ENCODE data around the gene CSTB. TPM values are rescaled to one million over a fixed set of nuclear protein-coding genes. Genes with fewer than 3 reads are reported as not detected.

Gene CSTB
- total RNA-seq, 1 donor from 2014 or later: 32.7 TPM

DNA sequence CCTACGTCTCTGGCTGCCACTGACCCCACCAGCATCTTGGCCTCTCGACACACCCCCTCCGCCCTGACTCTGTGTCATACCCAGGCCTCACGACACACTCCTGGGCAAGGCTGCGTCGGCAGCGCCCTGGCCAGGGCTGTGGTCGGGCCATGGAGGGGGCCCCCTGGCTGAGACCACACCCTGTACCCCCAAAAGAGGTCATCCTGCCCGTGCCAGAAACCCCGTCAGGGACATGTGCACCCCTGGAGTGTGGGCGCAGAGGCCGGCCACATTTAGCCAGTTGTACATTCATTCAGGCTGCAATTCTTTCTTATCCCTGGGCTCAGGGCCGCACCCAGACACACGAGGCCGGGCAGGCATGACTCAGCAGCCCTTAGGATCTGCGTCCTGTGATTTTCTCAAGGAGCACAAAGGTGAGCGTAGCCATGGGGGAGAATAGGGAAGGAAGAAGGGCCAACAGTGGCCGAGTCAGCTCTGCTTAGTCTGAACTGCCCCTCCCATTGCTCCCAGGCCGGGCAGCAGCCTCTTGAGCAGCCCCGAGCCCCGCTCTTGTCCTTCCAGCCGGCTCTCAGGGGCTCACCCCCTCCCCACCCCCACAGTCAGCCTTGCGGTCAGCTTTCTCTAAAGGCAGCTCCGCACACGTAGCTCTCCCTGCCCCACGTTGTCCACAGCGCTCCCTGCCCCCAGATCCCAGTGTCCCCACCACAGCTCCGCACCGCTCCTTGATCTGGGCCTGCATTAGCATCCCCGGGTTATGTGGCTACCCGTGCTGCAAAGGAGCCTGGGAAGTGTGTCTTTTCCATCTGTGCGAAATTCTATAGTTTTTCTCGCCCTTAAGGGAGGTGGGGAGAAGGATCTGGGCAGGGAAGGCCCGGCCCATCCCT, 7.9 kb downstream of the CSTB start:
- H3K9me3 Mint-ChIP-seq (ENCODE audit: unreplicated experiment): peaks cover 5% of the 10 kb centered on the region
- peaks cover 5% of the 10 kb centered on the region for H3K36me3 Mint-ChIP-seq (ENCODE audit: unreplicated experiment)
- H3K4me3 Mint-ChIP-seq (ENCODE audit: unreplicated experiment): peak overlapping the region; percentile 5
- TF ChIP-seq, protein P1, sequence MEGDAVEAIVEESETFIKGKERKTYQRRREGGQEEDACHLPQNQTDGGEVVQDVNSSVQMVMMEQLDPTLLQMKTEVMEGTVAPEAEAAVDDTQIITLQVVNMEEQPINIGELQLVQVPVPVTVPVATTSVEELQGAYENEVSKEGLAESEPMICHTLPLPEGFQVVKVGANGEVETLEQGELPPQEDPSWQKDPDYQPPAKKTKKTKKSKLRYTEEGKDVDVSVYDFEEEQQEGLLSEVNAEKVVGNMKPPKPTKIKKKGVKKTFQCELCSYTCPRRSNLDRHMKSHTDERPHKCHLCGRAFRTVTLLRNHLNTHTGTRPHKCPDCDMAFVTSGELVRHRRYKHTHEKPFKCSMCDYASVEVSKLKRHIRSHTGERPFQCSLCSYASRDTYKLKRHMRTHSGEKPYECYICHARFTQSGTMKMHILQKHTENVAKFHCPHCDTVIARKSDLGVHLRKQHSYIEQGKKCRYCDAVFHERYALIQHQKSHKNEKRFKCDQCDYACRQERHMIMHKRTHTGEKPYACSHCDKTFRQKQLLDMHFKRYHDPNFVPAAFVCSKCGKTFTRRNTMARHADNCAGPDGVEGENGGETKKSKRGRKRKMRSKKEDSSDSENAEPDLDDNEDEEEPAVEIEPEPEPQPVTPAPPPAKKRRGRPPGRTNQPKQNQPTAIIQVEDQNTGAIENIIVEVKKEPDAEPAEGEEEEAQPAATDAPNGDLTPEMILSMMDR (IDR thresholded peaks at IDR 0.05; ENCODE audit: partially characterized antibody, unreplicated experiment): no peak
- peaks cover 10% of the 10 kb centered on the region for H3K27me3 Mint-ChIP-seq (ENCODE audit: unreplicated experiment)
- DNase-seq: no peak
- H3K27ac Mint-ChIP-seq (ENCODE audit: unreplicated experiment): peak overlapping the region; percentile 88
- peaks cover 33% of the 10 kb centered on the region for H3K4me1 Mint-ChIP-seq (ENCODE audit: low read depth, unreplicated experiment)

DNA sequence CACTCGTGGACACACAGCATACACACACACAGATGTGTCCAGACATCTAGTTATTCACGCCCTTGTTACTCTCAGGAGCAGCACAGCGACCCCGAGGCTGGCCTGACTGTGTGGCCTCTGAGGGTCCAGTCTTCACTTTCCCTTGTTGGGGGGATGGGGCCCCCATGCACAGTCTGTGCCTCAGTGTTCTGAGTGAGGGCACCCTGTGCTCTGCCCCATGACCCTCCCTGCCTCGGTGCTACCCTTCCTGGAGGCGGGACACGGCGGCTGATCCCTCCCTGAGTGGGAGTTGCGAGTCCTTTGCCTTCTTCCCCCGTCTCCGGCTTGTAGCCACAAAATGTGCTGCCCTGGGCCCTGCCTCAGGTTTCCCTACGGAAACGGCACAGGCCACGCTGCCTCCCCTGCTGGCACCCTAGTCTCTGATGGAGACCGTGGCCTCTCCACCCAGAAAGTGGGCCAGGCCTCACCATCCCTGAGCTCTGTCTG, 8.6 kb downstream of the CSTB start:
- Mint-ChIP-seq H3K27me3 (ENCODE audit: unreplicated experiment) (peaks cover 10% of the 10 kb centered on the region), H3K4me3 (ENCODE audit: unreplicated experiment) (no peak overlapping the region), H3K36me3 (ENCODE audit: unreplicated experiment) (peaks cover 5% of the 10 kb centered on the region), H3K9me3 (ENCODE audit: unreplicated experiment) (peaks cover 6% of the 10 kb centered on the region), H3K4me1 (ENCODE audit: low read depth, unreplicated experiment) (peaks cover 33% of the 10 kb centered on the region), H3K27ac (ENCODE audit: unreplicated experiment) (peak overlapping the region; percentile 88)
- TF ChIP-seq, protein P1 (IDR thresholded peaks at IDR 0.05; ENCODE audit: partially characterized antibody, unreplicated experiment): no peak
- DNase-seq: no peak

DNA sequence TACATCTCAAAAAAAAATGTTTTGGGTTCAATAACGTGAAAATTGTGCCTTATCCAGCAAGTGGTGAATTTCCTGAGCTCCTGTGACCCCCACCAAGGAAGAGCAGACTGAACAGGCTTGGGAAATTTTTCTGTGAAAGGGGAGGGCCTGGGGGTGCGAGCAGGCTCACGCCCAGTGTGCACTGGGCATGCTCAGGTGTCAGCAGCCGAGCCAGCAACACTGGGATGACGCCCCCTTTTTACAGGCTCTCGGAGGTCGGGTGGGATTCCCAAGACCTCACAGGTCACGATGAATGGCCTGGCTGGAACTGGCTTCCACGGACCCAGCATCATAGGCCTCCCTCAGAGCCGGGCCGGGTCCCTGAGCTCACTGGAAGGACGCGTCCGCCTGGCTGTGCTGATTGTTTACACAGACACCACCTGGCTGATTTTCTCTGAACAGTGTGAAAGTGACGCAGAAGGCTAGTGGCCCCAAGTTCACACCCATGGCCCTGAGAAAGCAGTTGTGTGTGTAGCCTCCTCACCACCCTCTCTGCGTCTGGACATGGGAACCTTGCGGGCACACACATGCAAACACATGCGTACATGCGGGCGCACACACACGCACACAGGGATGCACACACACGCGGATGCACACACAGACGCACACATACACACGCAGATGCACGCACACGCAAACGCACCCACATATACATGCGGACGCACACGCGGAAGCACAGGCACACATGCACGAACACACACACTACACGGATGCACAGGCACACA, 9.2 kb downstream of the CSTB start:
- peak overlapping the region; percentile 7 for H3K4me3 Mint-ChIP-seq (ENCODE audit: unreplicated experiment)

DNA sequence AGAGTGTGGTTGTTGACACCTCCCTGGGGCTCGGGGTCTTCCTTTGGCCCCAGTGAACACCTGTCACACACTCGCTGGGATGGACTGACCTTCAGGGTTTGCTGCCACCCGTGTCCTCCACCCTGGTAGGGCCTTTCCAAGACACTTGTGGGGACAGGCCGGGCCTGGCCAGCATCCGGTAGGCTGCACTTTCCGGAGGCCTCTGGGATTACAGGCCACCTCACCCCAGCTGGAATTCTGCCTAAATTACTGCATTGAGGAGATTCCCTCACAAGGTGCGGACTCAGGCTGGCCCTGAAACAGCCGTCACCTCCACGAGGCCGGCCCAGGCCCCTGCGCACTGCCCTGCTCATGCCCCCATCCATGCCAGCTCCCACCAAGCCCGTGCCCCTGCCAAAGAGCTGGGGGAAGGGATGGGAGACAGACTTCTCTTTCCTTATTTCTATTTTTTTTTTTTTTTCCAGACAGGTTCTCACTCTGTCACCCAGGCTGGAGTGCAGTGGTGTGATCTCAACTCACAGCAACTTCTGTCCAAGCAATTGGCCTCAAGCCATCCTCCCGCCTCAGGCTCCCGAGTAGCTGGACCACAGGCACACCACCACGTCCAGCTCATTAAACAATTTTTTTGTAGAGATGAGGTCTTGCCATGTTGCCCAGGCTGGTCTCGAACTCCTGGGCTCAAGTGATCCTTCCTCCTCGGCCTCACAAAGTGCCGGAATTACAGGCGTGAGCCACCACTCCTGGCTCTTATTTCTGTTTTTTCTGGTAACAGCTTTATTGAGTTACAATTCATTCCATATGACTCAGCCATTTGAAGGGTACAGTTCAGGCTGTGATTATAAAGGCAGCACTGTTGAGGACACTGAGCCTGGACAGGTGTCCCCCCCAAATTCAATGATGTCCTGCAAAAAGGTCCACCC, 11.3 kb downstream of the CSTB start:
- H3K36me3 Mint-ChIP-seq (ENCODE audit: unreplicated experiment): no peaks in the 10 kb centered on the region
- TF ChIP-seq, protein P1 (IDR thresholded peaks at IDR 0.05; ENCODE audit: partially characterized antibody, unreplicated experiment): no peak
- H3K9me3 Mint-ChIP-seq (ENCODE audit: unreplicated experiment): peaks cover 5% of the 10 kb centered on the region
- peaks cover 7% of the 10 kb centered on the region for H3K27me3 Mint-ChIP-seq (ENCODE audit: unreplicated experiment)
- no peak overlapping the region for H3K27ac Mint-ChIP-seq (ENCODE audit: unreplicated experiment)
- H3K4me1 Mint-ChIP-seq (ENCODE audit: low read depth, unreplicated experiment): peaks cover 26% of the 10 kb centered on the region
- no peak overlapping the region for H3K4me3 Mint-ChIP-seq (ENCODE audit: unreplicated experiment)
- no peak for DNase-seq

More for the DNA sequence above, 9.2 kb downstream of the CSTB start:
- Mint-ChIP-seq H3K27me3 (ENCODE audit: unreplicated experiment) (peaks cover 10% of the 10 kb centered on the region), H3K9me3 (ENCODE audit: unreplicated experiment) (peaks cover 7% of the 10 kb centered on the region), H3K4me1 (ENCODE audit: low read depth, unreplicated experiment) (peaks cover 33% of the 10 kb centered on the region), H3K27ac (ENCODE audit: unreplicated experiment) (peak overlapping the region; percentile 88), H3K36me3 (ENCODE audit: unreplicated experiment) (peaks cover 5% of the 10 kb centered on the region)
- no peak for DNase-seq
- TF ChIP-seq, protein P1 (IDR thresholded peaks at IDR 0.05; ENCODE audit: partially characterized antibody, unreplicated experiment): no peak
